Endothelial cell of umbilical vein (primary cell): Measurements from ENCODE around the gene GNAS. TPM values are rescaled to one million over a fixed set of nuclear protein-coding genes. Genes with fewer than 3 reads are reported as not detected.

Experiments
- BruUV-seq: library from RNA; stranded (reverse); fragments of 400-500 nt; replicated peaks from 2 replicates; lab custom pipeline; 2021; lab: Mats Ljungman, UMichigan
- CTCF ChIA-PET: fragments of 300-600, 350-600 bp; sonication (Branson Sonifier 250); formaldehyde crosslinking; loops from one replicate; lab custom pipeline; 2021; ENCODE audit warnings: antibody characterized with exemption, inconsistent platforms; lab: Charles Lee
- POLR2A ChIA-PET: fragments of 300-600, 350-600 bp; sonication (Branson Sonifier 250); formaldehyde crosslinking; loops from one replicate; lab custom pipeline; 2021; ENCODE audit warnings: antibody characterized with exemption, inconsistent platforms; lab: Charles Lee
- DNase-seq: peaks from one replicate; pipeline ENCODE4 v3.0.0-alpha.2; 2011; ENCODE audit warnings: low read depth, low spot score
- FAIRE-seq: peaks from 2 replicates; lab custom pipeline; 2011; peaks lifted over from hg19 to GRCh38; lab: Jason Lieb, UNC
- H2AFZ ChIP-seq: 2 replicates; pipeline ENCODE4 v1.6.0; 2012; ENCODE audit warnings: low read depth, low read length, control low read depth, inconsistent platforms
- H3K27ac ChIP-seq: 2 replicates; pipeline ENCODE4 v1.5.1; 2011; ENCODE audit warnings: low read depth, mild to moderate bottlenecking, control low read depth, low read length, moderate library complexity; ENCODE audit not compliant: insufficient read depth
- H3K27me3 ChIP-seq, 2 experiments: 2 replicates each; pipeline versions ENCODE4 v1.6.0 to v1.6.1; 2011; ENCODE audit warnings: low read length in 2 of 2, mixed read lengths in 1 of 2; ENCODE audit not compliant: control insufficient read depth in 2 of 2, insufficient read depth in 2 of 2
- H3K36me3 ChIP-seq, 2 experiments: 2 replicates in 1 of 2; 3 replicates in 1 of 2; pipeline ENCODE4 v1.5.1; 2011; ENCODE audit warnings: low read length in 2 of 2, mild to moderate bottlenecking in 1 of 2, moderate library complexity in 1 of 2; ENCODE audit not compliant: control insufficient read depth in 2 of 2, insufficient read depth in 2 of 2; ENCODE audit errors: extremely low read depth in 1 of 2
- H3K4me1 ChIP-seq: 3 replicates; pipeline ENCODE4 v1.5.1; 2011; ENCODE audit warnings: mild to moderate bottlenecking, low read length; ENCODE audit not compliant: control insufficient read depth, insufficient read depth; ENCODE audit errors: extremely low read depth
- H3K4me2 ChIP-seq: 2 replicates; pipeline ENCODE4 v1.6.1; 2011; ENCODE audit warnings: low read length, control low read depth, mixed read lengths; ENCODE audit not compliant: insufficient read depth
- H3K4me3 ChIP-seq, 3 experiments: fragments of 200-600 bp in 1 of 3; sonication (generic), shearing (Covaris generic) in 1 of 3; replicated peaks in 1 of 3; 2 replicates each; pipeline ENCODE4 v1.5.1; 2011 to 2016; ENCODE audit warnings: control low read depth in 3 of 3, low read length in 3 of 3, mild to moderate bottlenecking in 2 of 3, inconsistent platforms in 1 of 3, low read depth in 1 of 3, moderate library complexity in 1 of 3; ENCODE audit not compliant: insufficient read depth in 1 of 3
- H3K79me2 ChIP-seq: 2 replicates; pipeline ENCODE4 v1.6.0; 2012; ENCODE audit warnings: low read length, inconsistent platforms; ENCODE audit not compliant: control insufficient read depth, insufficient read depth
- H3K9ac ChIP-seq: replicated peaks from 2 replicates; pipeline ENCODE3; 2011; ENCODE audit warnings: low read length, control low read depth; ENCODE audit not compliant: insufficient read depth; ENCODE audit errors: extremely low read depth
- H3K9me1 ChIP-seq: replicated peaks from 3 replicates; pipeline ENCODE4 v1.6.0; 2011; ENCODE audit warnings: mild to moderate bottlenecking, low read length; ENCODE audit not compliant: control insufficient read depth, insufficient read depth; ENCODE audit errors: extremely low read depth
- H3K9me3 ChIP-seq: replicated peaks from 2 replicates; pipeline ENCODE4 v1.5.1; 2012; ENCODE audit warnings: low read length, inconsistent platforms; ENCODE audit not compliant: control insufficient read depth, insufficient read depth
- H4K20me1 ChIP-seq: replicated peaks from 2 replicates; pipeline ENCODE3; 2011; ENCODE audit warnings: mild to moderate bottlenecking, low read length; ENCODE audit not compliant: control insufficient read depth, insufficient read depth; ENCODE audit errors: extremely low read depth
- EZH2 ChIP-seq: IDR thresholded peaks from 2 replicates; pipeline ENCODE4 v1.6.1; 2012; ENCODE audit warnings: borderline replicate concordance, low read depth, mild to moderate bottlenecking, moderate library complexity, low read length, inconsistent platforms; ENCODE audit not compliant: severe bottlenecking
- FOS ChIP-seq: IDR thresholded peaks from 2 replicates; pipeline ENCODE4 v1.6.1; 2011; ENCODE audit warnings: mild to moderate bottlenecking, low read length, moderate library complexity, borderline replicate concordance; ENCODE audit not compliant: insufficient read depth
- GATA2 ChIP-seq: IDR thresholded peaks from 2 replicates; pipeline ENCODE4 v1.7.0; 2011; ENCODE audit warnings: low read depth, mild to moderate bottlenecking, moderate library complexity, mixed read lengths, low read length; ENCODE audit not compliant: insufficient read length, insufficient read depth
- JUN ChIP-seq: IDR thresholded peaks from 2 replicates; pipeline ENCODE4 v1.6.1; 2011; ENCODE audit warnings: borderline replicate concordance, low read depth; ENCODE audit not compliant: insufficient read length, insufficient read depth
- MAX ChIP-seq: IDR thresholded peaks from 2 replicates; pipeline ENCODE4 v1.6.1; 2011; ENCODE audit not compliant: insufficient read depth, insufficient read length
- MYC ChIP-seq: IDR thresholded peaks from one replicate; pipeline ENCODE4 v1.6.1; 2011; ENCODE audit warnings: mild to moderate bottlenecking, low read depth, low read length
- POLR2A ChIP-seq: IDR thresholded peaks from 2 replicates; pipeline ENCODE4 v1.6.1; 2012; ENCODE audit warnings: low read depth, mild to moderate bottlenecking, control low read depth, low read length
- POLR2AphosphoS5 ChIP-seq: IDR thresholded peaks from 2 replicates; pipeline ENCODE4 v1.6.1; 2012; ENCODE audit warnings: low read depth, mild to moderate bottlenecking, control low read depth, low read length, moderate library complexity; ENCODE audit not compliant: insufficient read depth
- dilution Hi-C: fragments of 300-500 bp; cut with MboI; formaldehyde crosslinking; loops from one replicate; pipeline ENCODE4 v1.15.0; 2019; ENCODE audit warnings: low sequenced_read_pairs; ENCODE audit not compliant: extremely low pct_ligation_motif_present
- intact Hi-C: fragments of 100-400 bp; cut with micrococcal nuclease; formaldehyde crosslinking; loops from one replicate; pipeline ENCODE4 v1.10.0; 2022
- polyA plus RNA-seq, 4 experiments: library from polyadenylated mRNA; depleted of rRNA in 3 of 4; stranded (reverse) in 3 of 4; unstranded in 1 of 4; fragments of >200 nt; gene quantifications; 2 replicates each; pipeline versions ENCODE4 v1.2.1 to v1.2.3, GENCODE V29; 2011 to 2012; ENCODE audit warnings: missing spikeins in 1 of 4
- total RNA-seq: library from RNA; stranded (reverse); gene quantifications from 2 replicates; pipeline ENCODE4 v1.2.3, GENCODE V29; 2021
- TF ChIP-seq, protein P1 (sequence below), 2 donors: IDR thresholded peaks; 1 replicate in 1 of 2; 2 replicates in 1 of 2; pipeline ENCODE4 v1.5.1; 2011; ENCODE audit warnings: low read length in 2 of 2, mild to moderate bottlenecking in 2 of 2, moderate library complexity in 2 of 2, control low read depth in 1 of 2, inconsistent platforms in 1 of 2, low read depth in 1 of 2; ENCODE audit not compliant: insufficient read depth in 1 of 2; ENCODE audit errors: extremely low read depth in 1 of 2

The GNAS gene
- total and polyA plus RNA-seq, 2 donors (not counting 3 experiments of a cell fraction or from before 2014, with no cell fraction given): 1,141 to 1,882 TPM

DNA sequence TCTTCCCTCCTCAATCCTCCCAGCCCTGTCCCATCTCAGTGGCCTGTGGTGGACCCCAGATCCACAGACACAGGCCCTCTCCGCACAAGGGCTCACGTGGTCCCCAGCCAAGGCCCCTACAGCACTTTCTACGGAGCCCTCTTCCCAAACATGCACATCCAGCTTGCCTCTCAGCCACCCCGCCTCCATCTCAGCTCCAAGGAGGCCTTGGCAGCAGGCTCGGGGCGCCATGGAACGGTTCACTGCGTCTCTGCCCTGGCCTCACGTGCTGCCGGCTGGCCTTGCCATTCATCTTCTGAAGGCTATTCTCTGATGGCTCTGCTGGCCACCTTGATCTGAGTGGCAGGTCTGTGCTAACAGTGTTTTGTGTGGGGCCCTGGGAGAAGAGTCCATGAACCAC lies 34.8 kb upstream of the GNAS start:
- Histone ChIP-seq H2AFZ (no peak overlapping the region), H3K4me1 (no peaks in the 10 kb centered on the region), H3K36me3 (no peaks in the 10 kb centered on the region), H3K4me3 (no peak overlapping the region), H4K20me1 (no peaks in the 10 kb centered on the region), H3K27me3 (no peaks in the 10 kb centered on the region), H3K79me2 (no peaks in the 10 kb centered on the region), H3K9me3 (no peaks in the 10 kb centered on the region), H3K9me1 (no peaks in the 10 kb centered on the region), H3K4me2 (no peak overlapping the region), H3K9ac (no peak overlapping the region), H3K27ac (no peak overlapping the region)
- BruUV-seq: no TSS peak
- POLR2A ChIA-PET: no interaction called here
- no peak for FAIRE-seq
- intact Hi-C loops (no loop called here), dilution Hi-C loops (no loop called here)
- DNase-seq: no peak
- TF ChIP-seq FOS (no peak), GATA2 (no peak), MYC (no peak), EZH2 (no peak), POLR2AphosphoS5 (no peak), POLR2A (no peak), MAX (no peak), JUN (no peak)
- TF ChIP-seq, protein P1, sequence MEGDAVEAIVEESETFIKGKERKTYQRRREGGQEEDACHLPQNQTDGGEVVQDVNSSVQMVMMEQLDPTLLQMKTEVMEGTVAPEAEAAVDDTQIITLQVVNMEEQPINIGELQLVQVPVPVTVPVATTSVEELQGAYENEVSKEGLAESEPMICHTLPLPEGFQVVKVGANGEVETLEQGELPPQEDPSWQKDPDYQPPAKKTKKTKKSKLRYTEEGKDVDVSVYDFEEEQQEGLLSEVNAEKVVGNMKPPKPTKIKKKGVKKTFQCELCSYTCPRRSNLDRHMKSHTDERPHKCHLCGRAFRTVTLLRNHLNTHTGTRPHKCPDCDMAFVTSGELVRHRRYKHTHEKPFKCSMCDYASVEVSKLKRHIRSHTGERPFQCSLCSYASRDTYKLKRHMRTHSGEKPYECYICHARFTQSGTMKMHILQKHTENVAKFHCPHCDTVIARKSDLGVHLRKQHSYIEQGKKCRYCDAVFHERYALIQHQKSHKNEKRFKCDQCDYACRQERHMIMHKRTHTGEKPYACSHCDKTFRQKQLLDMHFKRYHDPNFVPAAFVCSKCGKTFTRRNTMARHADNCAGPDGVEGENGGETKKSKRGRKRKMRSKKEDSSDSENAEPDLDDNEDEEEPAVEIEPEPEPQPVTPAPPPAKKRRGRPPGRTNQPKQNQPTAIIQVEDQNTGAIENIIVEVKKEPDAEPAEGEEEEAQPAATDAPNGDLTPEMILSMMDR (IDR thresholded peaks at IDR 0.05; ENCODE audit: extremely low read depth in 1 of 2, insufficient read depth in 1 of 2, low read depth in 1 of 2, low read length in 2 of 2): no peak
- CTCF ChIA-PET: no interaction called here
